K562 (cell line): ENCODE results near the gene SCIN. TPM values are rescaled to one million over a fixed set of nuclear protein-coding genes. Genes with fewer than 3 reads are reported as not detected.

Source experiments
- ATF1 ChIP-seq, 2 experiments: fragments of 450-650 bp in 1 of 2; IDR thresholded peaks; 2 replicates each; pipeline ENCODE4 v1.6.1; 2016; ENCODE audit warnings: missing compliant biosample characterization in 1 of 2, missing genetic modification characterization in 1 of 2
- CBFA2T3 ChIP-seq: fragments of 450-650 bp; IDR thresholded peaks from 2 replicates; pipeline ENCODE4 v1.6.1; 2017
- CGGBP1 ChIP-seq: fragments of 250-450 bp; sonication (Bioruptor Pico); IDR thresholded peaks from 2 replicates; pipeline ENCODE4 v1.9.0; 2021; ENCODE audit warnings: mild to moderate bottlenecking
- CREB1 ChIP-seq, 2 experiments: sonication (generic) in 1 of 2; formaldehyde crosslinking in 1 of 2; IDR thresholded peaks; 2 replicates each; pipeline versions ENCODE4 v1.6.1 to v1.8.0; 2012 to 2022; ENCODE audit warnings: inconsistent platforms in 1 of 2, mild to moderate bottlenecking in 1 of 2, missing genetic modification reagents in 1 of 2, moderate library complexity in 1 of 2
- DMBX1 ChIP-seq: fragments of 250-450 bp; sonication (Bioruptor Pico); IDR thresholded peaks from 2 replicates; pipeline ENCODE4 v1.8.0; 2022; ENCODE audit warnings: inconsistent platforms, mild to moderate bottlenecking, moderate library complexity, borderline replicate concordance
- FOXM1 ChIP-seq, 2 experiments: fragments of 450-650 bp in 1 of 2; sonication (generic) in 1 of 2; formaldehyde crosslinking in 1 of 2; IDR thresholded peaks; 2 replicates each; pipeline versions ENCODE4 v1.6.1 to v1.9.0; 2017 to 2022; ENCODE audit warnings: low read depth in 2 of 2, mild to moderate bottlenecking in 2 of 2, missing genetic modification reagents in 1 of 2, moderate library complexity in 1 of 2
- HES1 ChIP-seq: fragments of 450-650 bp; IDR thresholded peaks from 2 replicates; pipeline ENCODE4 v1.6.1; 2016; ENCODE audit warnings: low read depth, mild to moderate bottlenecking, moderate library complexity
- HMG20A ChIP-seq: fragments of 450-650 bp; formaldehyde crosslinking; conservative IDR thresholded peaks from 2 replicates; pipeline ENCODE4 v1.4.0; 2020; ENCODE audit warnings: mild to moderate bottlenecking, mixed read lengths
- KLF13 ChIP-seq: fragments of 450-650 bp; IDR thresholded peaks from 2 replicates; pipeline ENCODE4 v1.6.1; 2016; ENCODE audit warnings: missing genetic modification characterization, low read depth, mild to moderate bottlenecking, missing compliant biosample characterization, moderate library complexity, borderline replicate concordance
- MAFG ChIP-seq: fragments of 450-650 bp; conservative IDR thresholded peaks from 2 replicates; pipeline ENCODE4 v1.6.1; 2016; ENCODE audit warnings: missing genetic modification characterization, missing compliant biosample characterization
- MXD1 ChIP-seq: fragments of 250-450 bp; sonication (Bioruptor Pico); IDR thresholded peaks from 2 replicates; pipeline ENCODE4 v1.8.0; 2021; ENCODE audit warnings: borderline replicate concordance, mild to moderate bottlenecking, moderate library complexity; ENCODE audit not compliant: poor library complexity, severe bottlenecking
- NCOR1 ChIP-seq: fragments of 450-650 bp; IDR thresholded peaks from 2 replicates; pipeline ENCODE4 v1.6.1; 2016; ENCODE audit warnings: mild to moderate bottlenecking, moderate library complexity
- PHF8 ChIP-seq: fragments of 200-600 bp; sonication (generic); IDR thresholded peaks from 2 replicates; pipeline ENCODE4 v1.6.1; 2012; ENCODE audit warnings: mixed run types, mild to moderate bottlenecking, inconsistent platforms, low read length, moderate library complexity, borderline replicate concordance
- POLR3A ChIP-seq: IDR thresholded peaks from 2 replicates; pipeline ENCODE4 v1.6.1; 2011; ENCODE audit warnings: borderline replicate concordance, mild to moderate bottlenecking, moderate library complexity; ENCODE audit not compliant: insufficient read length, insufficient read depth; ENCODE audit errors: extremely low read depth
- POLR3G ChIP-seq: IDR thresholded peaks from 2 replicates; pipeline ENCODE4 v1.6.1; 2011; ENCODE audit not compliant: insufficient read length, insufficient replicate concordance; ENCODE audit errors: extremely low read depth
- PYGO2 ChIP-seq: fragments of 450-650 bp; IDR thresholded peaks from 2 replicates; pipeline ENCODE4 v1.6.1; 2016; ENCODE audit warnings: mild to moderate bottlenecking, missing genetic modification characterization, moderate library complexity, missing compliant biosample characterization
- RBM14 ChIP-seq: fragments of 200-400 bp; formaldehyde crosslinking; IDR thresholded peaks from 2 replicates; pipeline ENCODE4 v1.6.1; 2018; ENCODE audit warnings: low read depth, mild to moderate bottlenecking, low read length, moderate library complexity, borderline replicate concordance; ENCODE audit not compliant: insufficient read depth
- SFPQ ChIP-seq: fragments of 200-400 bp; formaldehyde crosslinking; IDR thresholded peaks from 2 replicates; pipeline ENCODE4 v1.6.1; 2017; ENCODE audit warnings: mild to moderate bottlenecking, low read depth, low read length, moderate library complexity
- TRIM28 ChIP-seq: fragments of 450-650 bp; IDR thresholded peaks from 2 replicates; pipeline ENCODE4 v1.6.1; 2017
- ZBTB8A ChIP-seq: fragments of 450-650 bp; IDR thresholded peaks from 2 replicates; pipeline ENCODE4 v1.6.1; 2018; ENCODE audit warnings: mild to moderate bottlenecking, moderate library complexity; ENCODE audit not compliant: partially characterized antibody
- ZFP91 ChIP-seq: sonication (generic); formaldehyde crosslinking; IDR thresholded peaks from 2 replicates; pipeline ENCODE4 v1.8.0; 2022; ENCODE audit warnings: mild to moderate bottlenecking, missing genetic modification reagents
- ZNF76 ChIP-seq: fragments of 250-450 bp; sonication (Bioruptor Pico); IDR thresholded peaks from 2 replicates; pipeline ENCODE4 v1.4.0; 2020; ENCODE audit warnings: mild to moderate bottlenecking, moderate library complexity, borderline replicate concordance
- ZNF766 ChIP-seq: fragments of 200-800 bp; sonication (Bioruptor generic); conservative IDR thresholded peaks from 2 replicates; pipeline ENCODE4 v1.6.1; 2016; ENCODE audit warnings: missing genetic modification characterization, missing compliant biosample characterization
- polyA plus RNA-seq, 8 experiments: library from polyadenylated mRNA; depleted of rRNA in 4 of 8; stranded (reverse) in 5 of 8; unstranded in 3 of 8; fragments of >200 nt; fragmentation: Nextera tagmentation in 2 of 8; fragmentation: Illumina TruSeq in 1 of 8; extraction: Ambion mirVana in 2 of 8; extraction: Trizol in 1 of 8; gene quantifications; 2 replicates each; pipeline versions ENCODE4 v1.2.1 to v1.2.3, GENCODE V29; 2011 to 2014; ENCODE audit warnings: inconsistent platforms in 1 of 8, missing spikeins in 1 of 8
- total RNA-seq, 7 experiments: library from RNA; depleted of rRNA in 6 of 7; stranded (reverse); fragments of >200 nt in 6 of 7; fragmentation: Illumina TruSeq in 2 of 7; extraction: Trizol in 2 of 7; gene quantifications; 2 replicates each; pipeline versions ENCODE4 v1.2.1 to v1.2.3, GENCODE V29; 2011 to 2021; ENCODE audit warnings: low replicate concordance in 1 of 7

The SCIN gene
- total and polyA plus RNA-seq, 9 of the 15 experiments (the other 6 are each of a cell fraction or from before 2014, with no cell fraction given), result 0.67 to 18.2 (median 10.6) TPM

GRCh38 chr7:12590559-12590958 lies 20.0 kb downstream of the SCIN start (continued):
- TF ChIP-seq CGGBP1 (CRISPR knock-in tag) (no peak), ZFP91 (CRISPR knock-in tag) (no peak), CREB1 (IDR thresholded peaks at IDR 0.05) (no peak), CREB1 (CRISPR knock-in tag; IDR thresholded peaks at IDR 0.05) (no peak), ATF1 (CRISPR knock-in tag; IDR thresholded peaks at IDR 0.05) (no peak), ATF1 (tag; IDR thresholded peaks at IDR 0.05) (no peak), MAFG (tag) (0 out of 2 replicates have a peak, but pooled peaks have one; percentile 24), TRIM28 (no peak), MXD1 (CRISPR knock-in tag) (no peak), ZNF766 (CRISPR knock-in tag) (no peak), FOXM1 (IDR thresholded peaks at IDR 0.05; ENCODE audit: low read depth) (no peak), FOXM1 (CRISPR knock-in tag; IDR thresholded peaks at IDR 0.05; ENCODE audit: low read depth) (no peak), SFPQ (no peak), PHF8 (no peak), HES1 (no peak), ZBTB8A (no peak), ZNF76 (CRISPR knock-in tag) (no peak), RBM14 (no peak), POLR3G (no peak), HMG20A (CRISPR knock-in tag) (no peak), KLF13 (tag) (no peak), NCOR1 (peak; percentile 41; the same call in 1 of the 2 replicates), POLR3A (no peak), PYGO2 (tag) (no peak), DMBX1 (0 out of 2 replicates have a peak, but pooled peaks have one; percentile 42), CBFA2T3 (peak; percentile 83)
